ENCODE measurements around the gene ERVH48-1.
"Not testable (repeated sequence)": the region's sequence is repeated elsewhere in the genome, so short reads cannot be mapped to it uniquely, and the experiment has no call there.

Gene ERVH48-1

GRCh38 chr21:42931560-42932235, 6.3 kb upstream of the ERVH48-1 start:
- no peak overlapping the region for H3K4me3 ChIP-seq
- no peak for DNase-seq (ENCODE audit: low spot score)
- TF ChIP-seq CTCF (IDR thresholded peaks at IDR 0.05), result no peak
- H3K27ac ChIP-seq, result no peak overlapping the region

DNA sequence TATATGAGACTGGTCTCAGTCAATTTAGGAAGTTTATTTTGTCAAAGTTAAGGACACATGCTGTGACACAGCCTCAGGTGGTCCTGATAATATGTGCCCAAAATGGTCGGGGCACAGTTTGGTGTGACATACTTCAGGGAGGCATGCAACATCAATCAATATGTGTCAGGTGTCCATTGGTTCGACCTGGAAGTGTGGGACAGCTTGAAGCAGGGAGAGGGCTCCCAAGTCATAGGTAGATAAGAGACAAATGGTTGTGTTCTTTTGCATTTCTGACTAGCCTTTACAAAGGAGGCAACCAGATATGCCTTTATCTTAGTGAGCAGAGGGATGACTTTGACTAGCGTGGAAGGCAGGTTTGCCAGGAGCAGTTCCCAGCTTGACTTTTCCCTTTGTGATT, 4.5 kb upstream of the ERVH48-1 start:
- Histone ChIP-seq H3K27ac (no peak overlapping the region), H3K4me3 (no peak overlapping the region)
- no peak for DNase-seq (ENCODE audit: low spot score)
- no peak for TF ChIP-seq CTCF (IDR thresholded peaks at IDR 0.05)

DNA sequence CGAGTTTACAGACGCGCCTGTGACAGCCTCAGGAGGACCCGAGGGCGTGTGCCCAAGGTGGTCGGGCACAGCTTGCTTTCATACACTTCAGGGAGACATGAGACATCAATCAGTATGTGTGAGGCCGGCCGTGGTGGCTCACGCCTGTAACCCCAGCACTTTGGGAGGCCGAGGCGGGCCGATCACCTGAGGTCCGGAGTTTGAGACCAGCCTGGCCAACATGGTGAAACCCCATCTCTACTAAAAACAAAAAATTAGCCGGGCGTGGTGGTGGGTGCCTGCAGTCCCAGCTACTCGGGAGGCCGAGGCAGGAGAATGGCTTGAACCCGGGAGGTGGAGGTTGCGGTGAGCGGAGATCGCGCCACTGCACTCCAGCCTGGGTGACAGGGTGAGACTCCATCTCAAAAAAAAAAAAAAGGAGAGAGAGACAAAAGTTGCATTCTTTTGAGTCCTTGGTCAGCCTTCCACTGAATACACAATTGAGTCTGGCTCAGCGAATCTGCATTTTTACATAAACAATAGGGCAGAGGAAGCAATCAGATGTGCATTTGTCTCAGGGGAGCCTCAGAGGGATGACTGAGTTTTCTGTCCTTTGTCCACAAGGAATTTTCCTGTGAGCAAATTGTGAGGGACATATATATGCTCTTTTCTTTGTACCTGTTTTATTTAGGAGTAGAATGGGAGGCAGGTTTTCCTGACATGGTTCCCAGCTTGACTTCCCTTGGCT, 2.2 kb upstream of the ERVH48-1 start:
- H3K27ac ChIP-seq; DNase-seq (ENCODE audit: low spot score); H3K4me3 ChIP-seq: not testable (repeated sequence)

GRCh38 chr21:42924433-42924751, 1.0 kb downstream of the ERVH48-1 start:
- no peak for TF ChIP-seq CTCF (IDR thresholded peaks at IDR 0.05)
- no peak overlapping the region for H3K27ac ChIP-seq
- peak overlapping the region; percentile 52 for H3K4me3 ChIP-seq
- DNase-seq (ENCODE audit: low spot score), result no peak

DNA sequence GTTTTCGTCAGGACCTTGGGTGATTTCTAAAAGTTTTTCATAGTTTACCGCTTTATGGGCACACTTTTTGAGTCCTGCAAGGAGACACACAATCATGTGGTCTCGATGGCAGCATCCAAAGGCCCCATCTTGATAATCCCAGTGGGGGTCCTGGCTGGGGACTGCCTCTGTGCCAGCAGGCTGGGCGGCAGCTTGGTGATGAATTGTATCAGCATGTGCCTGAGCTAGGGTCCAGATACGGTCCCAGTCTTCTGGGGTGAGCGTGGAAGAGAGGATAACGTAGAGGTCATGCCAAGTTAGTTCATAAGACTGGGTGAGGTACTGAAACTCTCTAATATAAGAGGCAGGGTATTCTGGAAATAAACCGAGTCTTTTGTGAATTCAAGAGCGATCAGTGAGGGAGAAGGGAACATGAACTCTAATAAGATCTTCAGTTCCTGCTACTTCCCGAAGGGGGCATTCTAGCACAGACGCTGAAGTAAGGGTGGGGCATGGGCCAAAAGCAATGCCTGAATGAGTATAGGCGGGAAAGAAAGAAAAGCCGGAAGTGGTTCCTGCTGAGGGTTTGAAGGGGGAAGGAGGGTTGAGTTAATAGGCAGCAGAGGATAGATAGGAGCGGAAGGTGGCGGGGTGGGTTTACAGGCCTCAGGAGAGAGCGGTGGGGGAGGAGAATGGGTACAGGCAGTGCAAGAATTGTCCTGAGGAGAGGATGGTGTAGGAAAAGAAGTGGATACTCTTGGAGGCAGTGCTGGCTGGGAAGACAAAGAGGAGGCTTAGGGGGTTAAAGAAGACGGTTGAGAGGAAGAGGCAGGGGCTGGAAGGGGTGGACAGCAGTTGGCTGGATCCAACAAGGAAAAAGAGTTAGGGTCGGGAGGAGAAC, 1.6 kb downstream of the ERVH48-1 start:
- no peak overlapping the region for H3K27ac ChIP-seq
- peak; percentile 83 for DNase-seq (ENCODE audit: low spot score)
- peak overlapping the region; percentile 52 for H3K4me3 ChIP-seq
- TF ChIP-seq CTCF (IDR thresholded peaks at IDR 0.05), result peak; percentile 57

DNA sequence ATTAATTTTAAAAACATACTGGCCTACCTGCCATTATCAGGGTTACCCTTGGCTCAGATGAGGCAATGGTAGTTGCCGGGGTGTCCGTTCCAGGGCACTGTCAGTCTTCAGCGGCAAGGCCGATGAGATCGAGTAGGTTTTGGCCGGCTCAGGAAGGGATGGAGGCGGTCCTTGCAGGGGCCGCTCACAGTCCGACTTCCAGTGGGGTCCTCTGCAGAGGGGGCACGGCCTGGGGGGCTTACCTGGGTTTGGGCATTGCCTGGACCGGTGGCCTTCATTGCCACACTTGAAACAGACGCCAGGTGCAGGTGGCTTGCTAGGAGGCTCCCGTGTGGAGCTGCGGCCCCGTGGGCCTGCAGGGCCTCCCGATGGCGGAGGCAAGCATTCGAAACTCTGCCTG, 2.5 kb downstream of the ERVH48-1 start:
- DNase-seq (ENCODE audit: low spot score), result no peak
- Histone ChIP-seq H3K27ac (no peak overlapping the region), H3K4me3 (no peak overlapping the region)
- no peak for TF ChIP-seq CTCF (IDR thresholded peaks at IDR 0.05)

DNA sequence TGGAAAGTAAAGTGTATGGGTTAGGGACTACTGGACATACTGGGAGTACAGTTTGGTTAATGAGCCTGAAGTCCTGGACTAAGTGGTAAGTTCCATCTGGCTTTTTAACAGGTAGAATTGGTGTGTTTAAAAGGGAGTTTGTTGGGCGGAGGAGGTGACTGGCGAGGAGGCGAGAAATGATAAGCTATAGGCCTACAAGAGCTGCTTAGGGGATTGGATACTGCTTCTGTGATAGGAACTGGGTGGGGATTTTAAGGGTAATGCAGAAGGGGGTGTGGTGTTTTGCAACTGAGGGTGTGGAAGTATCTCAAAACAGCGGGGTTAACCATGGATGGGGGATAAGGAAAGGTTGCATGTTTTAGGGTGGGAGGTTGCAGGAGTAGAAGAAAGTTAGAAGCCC, 3.5 kb downstream of the ERVH48-1 start:
- H3K27ac ChIP-seq, result no peak overlapping the region
- H3K4me3 ChIP-seq, result no peak overlapping the region
- no peak for DNase-seq (ENCODE audit: low spot score)
- TF ChIP-seq CTCF (IDR thresholded peaks at IDR 0.05), result no peak

All from coronary artery (tissue), 2 donors.